Hematopoietic multipotent progenitor cell treated with erythropoietin and hydrocortisone succinate and interleukin-3 and kit ligand, for 8 days (in vitro differentiated cells): ENCODE data around the gene CPNE7.

ENCODE experiments used
- DNase-seq: peaks from one replicate; pipeline ENCODE4 v3.0.0-alpha.2; 2015

CPNE7 gene

DNA sequence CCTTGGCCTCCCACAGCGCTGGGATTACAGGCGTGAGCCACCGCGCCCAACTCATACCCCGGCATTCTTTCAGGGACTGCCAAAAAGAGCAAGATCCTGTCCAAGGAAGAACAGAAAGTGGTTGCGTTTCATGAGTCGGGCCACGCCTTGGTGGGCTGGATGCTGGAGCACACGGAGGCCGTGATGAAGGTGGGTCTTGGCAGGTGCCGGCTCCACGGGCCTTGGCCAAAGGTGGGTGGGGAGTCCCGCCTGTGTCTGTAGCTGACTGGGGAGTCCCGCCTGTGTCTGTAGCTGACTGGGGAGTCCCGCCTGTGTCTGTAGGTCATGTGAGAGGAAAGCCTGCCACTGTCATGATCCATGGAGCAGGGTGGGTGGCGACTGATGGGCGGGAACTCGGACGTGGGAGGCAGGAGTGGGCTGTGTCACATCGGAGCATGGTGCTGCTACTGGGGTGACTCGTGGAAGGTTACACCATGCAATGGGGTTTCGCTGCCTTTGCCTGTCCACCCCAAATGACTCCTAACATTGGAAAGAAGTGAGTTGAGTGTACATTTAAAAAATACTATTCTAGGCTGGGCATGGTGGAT is 25.0 kb upstream of the CPNE7 start:
- no peak for DNase-seq

DNA sequence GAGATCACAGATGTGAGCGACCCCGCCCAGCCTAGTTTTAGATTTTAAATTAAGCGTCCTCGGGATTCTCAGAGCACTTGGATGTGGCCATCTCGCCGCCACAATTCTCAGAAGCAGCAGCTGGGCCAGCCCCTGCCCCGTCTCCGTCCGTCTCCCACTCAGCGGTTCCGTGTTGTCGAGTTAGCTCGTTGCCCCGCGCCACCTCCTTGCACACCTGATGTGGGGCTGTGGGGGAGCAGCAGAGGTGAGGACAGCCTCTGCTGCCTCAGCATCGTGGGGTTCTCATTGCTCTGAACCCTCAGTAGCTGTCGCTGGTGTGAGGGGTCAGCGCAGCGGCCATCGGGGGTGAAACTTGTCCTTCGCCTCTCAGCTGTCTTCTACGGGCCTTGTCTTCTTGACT is 23.2 kb upstream of the CPNE7 start:
- DNase-seq: no peak

DNA sequence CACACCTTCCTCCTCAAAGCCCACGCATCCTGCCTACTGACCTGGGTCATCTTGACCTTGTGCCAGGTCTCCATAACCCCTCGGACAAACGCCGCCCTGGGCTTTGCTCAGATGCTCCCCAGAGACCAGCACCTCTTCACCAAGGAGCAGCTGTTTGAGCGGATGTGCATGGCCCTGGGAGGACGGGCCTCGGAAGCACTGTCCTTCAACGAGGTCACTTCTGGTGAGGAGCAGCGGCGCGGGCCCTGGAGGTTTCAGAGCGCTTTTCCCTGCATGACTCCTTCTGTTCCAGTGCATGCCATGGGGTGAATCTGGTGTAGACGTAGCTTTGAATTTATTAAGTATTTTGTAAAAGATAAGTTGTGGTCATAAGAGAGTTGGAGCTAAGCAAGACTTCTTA is 22.6 kb upstream of the CPNE7 start:
- DNase-seq: no peak

DNA sequence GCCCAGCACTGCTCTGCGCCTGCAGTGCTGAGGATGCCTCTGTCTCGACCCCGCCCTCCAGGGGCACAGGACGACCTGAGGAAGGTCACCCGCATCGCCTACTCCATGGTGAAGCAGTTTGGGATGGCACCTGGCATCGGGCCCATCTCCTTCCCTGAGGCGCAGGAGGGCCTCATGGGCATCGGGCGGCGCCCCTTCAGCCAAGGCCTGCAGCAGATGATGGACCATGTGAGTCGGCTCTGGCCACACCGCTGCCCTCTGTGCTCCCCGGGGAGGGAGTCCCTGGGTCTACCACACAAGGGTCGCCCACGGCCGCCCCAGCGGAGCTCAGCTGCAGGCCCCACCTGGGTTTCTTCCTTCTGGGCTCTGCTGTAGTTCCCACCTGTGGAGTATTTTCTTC is 21.8 kb upstream of the CPNE7 start:
- DNase-seq: no peak

- no peak for DNase-seq
Measured at GRCh38 chr16:89554343-89554742, 21.2 kb upstream of the CPNE7 start.

DNA sequence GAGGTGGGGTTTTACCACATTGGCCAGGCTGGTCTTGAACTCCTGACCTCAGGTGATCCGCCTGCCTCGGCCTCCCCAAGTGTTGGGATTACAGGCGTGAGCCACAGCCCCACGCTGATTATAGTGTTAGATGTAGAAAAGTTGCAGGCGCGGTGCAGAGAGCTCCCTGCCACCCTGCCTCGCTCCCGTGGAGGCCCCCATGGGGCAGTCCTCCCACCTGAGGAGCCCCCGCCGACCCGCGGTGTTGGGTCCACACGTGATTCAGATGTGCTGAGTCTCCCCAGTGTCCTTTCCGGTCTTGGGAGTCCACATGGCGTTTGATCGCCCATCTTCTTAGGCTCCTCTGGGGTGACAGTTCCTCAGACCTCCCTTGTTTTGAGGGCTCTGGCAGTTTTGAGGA is 20.3 kb upstream of the CPNE7 start:
- no peak for DNase-seq

- DNase-seq: no peak
Measured at GRCh38 chr16:89555780-89556179, 19.8 kb upstream of the CPNE7 start.

DNA sequence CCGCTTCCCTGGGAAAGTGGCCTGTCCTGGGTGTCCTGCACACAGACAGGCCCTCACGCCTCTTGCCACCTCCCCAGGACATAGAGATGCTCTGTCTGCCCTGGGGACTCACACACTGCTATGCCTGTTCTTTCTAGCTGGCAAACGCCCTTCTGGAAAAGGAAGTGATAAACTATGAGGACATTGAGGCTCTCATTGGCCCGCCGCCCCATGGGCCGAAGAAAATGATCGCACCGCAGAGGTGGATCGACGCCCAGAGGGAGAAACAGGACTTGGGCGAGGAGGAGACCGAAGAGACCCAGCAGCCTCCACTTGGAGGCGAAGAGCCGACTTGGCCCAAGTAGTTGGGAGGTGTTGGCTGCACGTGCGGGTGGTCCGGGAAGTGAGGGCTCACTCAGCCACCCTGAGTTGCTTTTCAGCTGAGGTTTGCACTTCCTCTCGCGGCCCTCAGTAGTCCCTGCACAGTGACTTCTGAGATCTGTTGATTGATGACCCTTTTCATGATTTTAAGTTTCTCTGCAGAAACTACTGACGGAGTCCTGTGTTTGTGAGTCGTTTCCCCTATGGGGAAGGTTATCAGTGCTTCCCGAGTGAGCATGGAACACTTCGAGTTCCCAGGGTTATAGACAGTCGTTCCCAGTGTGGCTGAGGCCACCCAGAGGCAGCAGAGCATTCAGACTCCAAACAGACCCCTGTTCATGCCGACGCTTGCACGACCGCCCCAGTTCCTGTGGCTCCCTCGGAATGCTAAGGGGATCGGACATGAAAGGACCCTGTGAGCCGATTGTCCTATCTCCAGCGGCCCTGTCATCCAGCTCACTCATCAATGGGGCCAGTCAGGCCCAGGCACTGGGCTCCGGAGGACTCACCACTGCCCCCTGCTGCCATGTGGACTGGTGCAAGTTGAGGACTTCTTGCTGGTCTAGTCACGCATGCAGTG is 18.5 kb upstream of the CPNE7 start:
- peak; percentile 86 for DNase-seq

GRCh38 chr16:89557690-89558490 is 17.7 kb upstream of the CPNE7 start:
- DNase-seq: no peak

GRCh38 chr16:89560378-89561141 is 15.0 kb upstream of the CPNE7 start, which contains the start of gene RPL13:
Gene RPL13, plus strand, starts transcription at chr16:89560682. Its CDS starts 278 bp downstream, at chr16:89560960.
- peak; percentile 95 for DNase-seq

DNA sequence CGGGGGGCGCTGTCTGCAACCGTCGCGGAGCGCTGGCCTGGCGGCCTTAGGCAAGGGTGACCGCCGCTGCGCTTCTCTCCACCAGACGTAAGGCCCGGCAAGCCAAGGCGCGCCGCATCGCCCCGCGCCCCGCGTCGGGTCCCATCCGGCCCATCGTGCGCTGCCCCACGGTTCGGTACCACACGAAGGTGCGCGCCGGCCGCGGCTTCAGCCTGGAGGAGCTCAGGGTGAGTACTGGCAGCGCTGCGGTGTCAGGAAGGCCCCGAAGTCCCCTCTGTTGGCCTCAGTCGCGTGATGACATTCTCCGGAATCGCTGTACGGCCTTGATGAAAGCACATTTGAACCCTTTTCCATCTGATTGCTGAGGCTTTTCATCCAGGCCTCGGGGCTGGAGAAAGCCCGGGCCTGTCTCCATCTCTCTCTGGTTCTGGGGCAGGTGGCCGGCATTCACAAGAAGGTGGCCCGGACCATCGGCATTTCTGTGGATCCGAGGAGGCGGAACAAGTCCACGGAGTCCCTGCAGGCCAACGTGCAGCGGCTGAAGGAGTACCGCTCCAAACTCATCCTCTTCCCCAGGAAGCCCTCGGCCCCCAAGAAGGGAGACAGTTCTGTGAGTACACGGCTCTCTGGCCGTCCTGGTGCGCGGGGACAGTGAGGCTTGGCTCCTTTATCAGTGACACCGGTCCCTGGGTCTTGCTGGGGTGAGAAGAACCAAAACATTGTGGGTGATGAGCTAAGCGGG is 14.2 kb upstream of the CPNE7 start:
- DNase-seq: peak; percentile 10

DNA sequence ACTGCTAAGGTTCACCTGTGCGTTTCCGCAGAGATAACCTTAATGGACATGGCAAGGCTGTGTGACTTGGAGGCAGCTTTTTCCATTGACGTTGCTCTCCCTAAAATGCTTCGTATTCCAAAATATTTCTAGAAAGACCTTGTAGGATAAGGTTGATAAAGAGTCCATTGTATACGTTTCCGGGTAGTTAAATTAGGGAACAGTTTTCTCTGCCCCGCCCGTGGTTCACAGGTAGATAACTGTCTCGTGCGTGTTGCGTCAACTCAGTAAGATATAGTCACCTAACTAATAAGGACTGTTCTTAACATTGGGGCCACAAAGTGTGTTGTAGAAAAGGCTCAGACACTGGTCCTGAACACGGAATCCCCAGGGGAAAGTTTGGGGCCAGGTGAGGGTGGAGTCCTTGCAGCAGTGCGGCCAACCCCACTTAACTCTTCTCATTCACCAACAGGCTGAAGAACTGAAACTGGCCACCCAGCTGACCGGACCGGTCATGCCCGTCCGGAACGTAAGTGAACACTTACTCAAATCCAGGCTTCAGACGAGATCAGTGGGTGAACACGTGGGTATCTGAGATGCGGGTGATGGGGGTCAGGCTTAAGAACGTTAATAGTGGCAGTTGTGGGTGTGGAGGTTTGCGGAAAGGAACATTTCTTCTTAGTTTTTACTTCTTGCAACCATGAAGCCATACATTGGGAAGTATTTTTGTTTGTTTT is 13.5 kb upstream of the CPNE7 start:
- DNase-seq: no peak

- DNase-seq: no peak
Measured at GRCh38 chr16:89562939-89563338, 12.6 kb upstream of the CPNE7 start.

DNA sequence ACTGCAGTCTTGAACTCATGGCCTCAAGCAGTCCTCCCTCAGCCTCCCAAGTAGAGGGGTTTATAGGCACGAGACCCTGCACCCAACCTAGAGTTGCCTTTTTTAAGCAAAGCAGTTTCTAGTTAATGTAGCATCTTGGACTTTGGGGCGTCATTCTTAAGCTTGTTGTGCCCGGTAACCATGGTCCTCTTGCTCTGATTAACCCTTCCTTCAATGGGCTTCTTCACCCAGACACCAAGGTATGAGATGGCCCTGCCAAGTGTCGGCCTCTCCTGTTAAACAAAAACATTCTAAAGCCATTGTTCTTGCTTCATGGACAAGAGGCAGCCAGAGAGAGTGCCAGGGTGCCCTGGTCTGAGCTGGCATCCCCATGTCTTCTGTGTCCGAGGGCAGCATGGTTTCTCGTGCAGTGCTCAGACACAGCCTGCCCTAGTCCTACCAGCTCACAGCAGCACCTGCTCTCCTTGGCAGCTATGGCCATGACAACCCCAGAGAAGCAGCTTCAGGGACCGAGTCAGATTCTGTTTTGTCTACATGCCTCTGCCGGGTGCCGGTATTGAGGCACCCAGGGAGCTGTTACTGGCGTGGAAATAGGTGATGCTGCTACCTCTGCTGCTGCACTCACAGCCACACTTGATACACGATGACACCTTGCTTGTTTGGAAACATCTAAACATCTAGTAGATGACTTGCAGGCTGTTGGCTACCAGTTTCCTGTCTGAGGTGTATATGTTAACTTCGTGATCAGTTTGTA is 11.7 kb upstream of the CPNE7 start:
- no peak for DNase-seq

DNA sequence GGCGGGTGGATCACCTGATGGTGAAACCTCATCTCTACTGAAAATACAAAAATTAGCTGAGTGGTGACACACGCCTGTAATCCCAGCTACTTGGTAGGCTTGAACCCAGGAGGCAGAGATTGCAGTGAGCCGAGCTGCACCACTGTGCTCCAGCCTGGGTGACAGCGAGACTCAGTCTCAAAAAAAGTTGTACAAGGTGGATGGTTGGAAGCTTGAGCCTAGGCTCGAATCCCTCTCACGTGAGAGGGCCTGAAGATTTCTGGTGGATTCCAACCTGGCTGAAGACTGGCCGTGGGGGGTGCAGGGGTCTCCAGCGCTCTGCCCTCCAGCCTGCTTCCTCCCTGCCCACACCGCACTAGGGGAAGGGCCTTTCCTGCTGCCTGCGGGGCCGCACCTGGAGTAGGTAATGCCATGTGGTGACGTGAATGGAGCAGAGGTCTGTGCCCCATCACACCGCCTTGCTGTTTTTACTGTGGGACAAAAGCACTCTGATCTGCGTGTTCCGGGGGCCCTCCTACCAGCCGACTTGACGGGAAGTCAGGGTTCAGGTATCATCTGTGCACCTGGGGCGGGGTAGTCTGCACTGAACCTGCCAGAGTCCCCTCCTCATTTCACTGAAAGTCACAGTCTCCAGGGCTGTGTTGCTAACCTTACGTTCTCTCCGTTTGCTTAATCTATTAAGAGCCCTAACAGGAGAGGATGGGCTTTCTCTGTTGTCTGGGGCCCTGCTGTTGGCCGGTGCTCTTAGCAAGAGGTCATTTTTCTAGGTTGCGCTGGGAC is 10.9 kb upstream of the CPNE7 start:
- DNase-seq: peak; percentile 37

GRCh38 chr16:89565256-89565505 is 10.4 kb upstream of the CPNE7 start:
- DNase-seq: no peak

DNA sequence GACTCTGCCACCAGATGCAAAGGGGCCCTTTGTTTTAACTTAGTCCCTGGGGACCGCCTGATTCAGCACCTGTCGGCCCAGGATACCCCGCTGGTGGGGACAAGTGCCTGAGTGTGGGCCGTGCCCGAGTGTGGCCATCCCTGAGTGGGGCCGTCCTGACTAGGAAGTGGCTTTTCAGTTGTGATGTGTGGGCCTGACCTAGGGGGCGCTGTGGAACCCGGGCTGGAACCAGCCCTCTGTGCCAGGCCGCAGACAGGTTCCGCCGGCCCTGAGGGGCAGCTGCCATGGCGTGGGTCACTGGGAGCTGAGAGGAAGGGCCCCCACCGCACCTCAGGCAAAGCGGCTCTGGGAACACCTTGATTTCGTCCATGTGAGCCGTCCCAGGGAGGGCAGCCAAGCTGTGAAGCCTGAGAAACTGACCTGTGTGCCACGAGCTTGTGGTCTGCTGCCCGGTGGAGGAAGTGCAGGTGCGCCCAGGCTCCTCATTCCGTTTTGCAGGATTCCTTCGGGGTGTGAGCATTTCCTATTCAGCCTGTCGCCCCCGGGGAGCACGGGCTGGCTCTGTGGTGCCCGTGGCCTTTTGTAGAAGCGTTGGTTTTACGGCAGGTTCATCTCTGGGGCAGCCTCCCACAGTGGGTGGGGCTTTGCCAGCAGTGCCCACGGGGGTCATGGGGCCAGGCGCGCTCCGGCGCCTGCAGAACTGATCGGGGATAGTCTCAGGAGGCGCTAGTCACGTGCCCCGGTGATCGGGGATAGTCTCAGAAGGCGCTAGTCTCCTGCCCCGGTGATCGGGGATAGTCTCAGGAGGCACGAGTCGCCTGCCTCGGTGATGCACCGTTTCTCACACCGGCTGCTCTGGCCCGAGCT is 9.8 kb upstream of the CPNE7 start:
- DNase-seq: peak; percentile 71

DNA sequence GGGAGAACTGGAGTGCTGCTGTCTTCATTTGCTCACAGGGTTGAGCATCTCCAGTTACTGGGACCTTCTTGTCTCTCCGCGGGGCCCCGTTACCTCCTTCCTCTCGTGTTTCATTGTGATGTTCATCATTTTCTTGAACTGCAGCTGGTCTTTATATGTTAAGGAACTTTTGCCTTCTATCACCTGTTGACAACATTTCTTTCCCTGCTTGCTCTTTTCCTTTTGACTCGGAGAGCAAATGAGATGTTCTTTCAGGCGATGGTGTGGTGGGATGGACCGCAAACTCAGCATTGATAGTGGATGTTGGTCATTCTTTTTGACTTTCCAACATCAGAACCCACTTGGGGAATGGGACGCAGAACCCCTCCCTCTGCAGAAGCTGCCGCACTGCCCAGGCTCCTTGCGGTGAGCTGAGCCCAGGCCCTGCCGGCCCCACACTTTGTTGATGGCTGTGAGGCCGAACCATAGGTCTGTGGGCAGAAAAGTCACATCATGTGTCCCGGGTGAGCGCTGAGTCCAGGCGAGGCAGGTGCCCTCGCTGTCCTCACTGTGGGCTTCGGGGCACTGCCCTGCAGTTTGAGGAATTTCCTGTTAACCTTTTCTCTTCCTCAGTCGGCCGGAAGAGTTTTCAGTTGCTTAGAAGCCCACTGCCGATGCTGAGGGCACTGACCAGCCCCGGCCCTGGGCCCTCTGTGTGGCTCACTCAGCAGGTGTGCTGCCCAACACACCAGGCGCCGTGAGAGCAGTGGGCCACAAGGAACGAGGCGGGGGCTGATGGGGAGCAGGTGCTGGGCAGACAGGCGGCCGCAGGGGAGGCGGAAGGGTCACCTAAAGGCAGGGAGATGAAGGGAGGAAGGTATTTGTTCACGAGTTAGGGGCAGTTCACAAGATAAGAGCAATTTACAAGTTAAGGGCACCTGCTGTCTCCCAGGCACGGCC is 7.6 kb upstream of the CPNE7 start:
- no peak for DNase-seq
